Measurements from ENCODE around the gene ENPP3.

The ENPP3 gene

DNA sequence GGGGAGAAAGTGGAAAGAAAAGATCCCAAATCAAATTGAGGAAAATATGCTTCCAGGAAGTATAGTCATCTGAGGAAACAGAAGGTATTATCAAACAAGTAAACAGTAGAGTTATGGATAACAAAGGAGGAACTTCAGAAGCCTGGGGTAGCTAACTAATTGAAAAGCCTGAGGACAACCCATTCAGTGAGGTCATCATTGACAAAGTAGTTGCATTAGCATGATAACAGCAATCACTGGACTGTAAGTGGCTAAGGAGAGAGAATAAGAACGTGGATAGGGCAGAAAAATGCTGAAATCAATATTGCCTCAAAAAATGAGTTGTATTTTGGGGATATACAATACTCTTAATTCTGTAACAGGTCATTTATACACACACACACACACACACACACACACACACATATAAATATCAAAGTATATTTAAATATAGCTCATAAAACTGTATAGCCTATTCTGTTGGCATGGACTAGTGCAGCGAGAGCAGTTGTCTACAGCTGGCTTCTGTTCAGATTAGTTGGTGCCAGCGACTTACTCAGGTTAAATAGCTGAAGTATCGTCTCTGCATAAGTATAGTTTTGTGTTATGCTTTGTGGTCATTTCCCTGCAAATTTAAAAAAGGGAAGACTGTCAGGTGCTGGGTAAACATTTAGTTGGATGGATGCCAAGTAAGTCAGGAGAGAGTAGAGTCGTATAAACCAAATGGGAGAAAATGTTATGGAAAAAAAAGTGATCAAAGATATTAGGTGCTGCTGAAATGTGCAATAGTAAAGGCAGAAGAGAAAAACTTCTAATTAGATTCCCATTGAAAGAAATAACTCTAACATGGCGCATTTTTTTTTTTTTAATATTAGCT, 107.6 kb downstream of the ENPP3 start:
- Histone ChIP-seq H3K36me3 (ENCODE audit: low read length) (peaks cover 14% of the 10 kb centered on the region; the same call in 1 of the 2 replicates), H3K27me3 (ENCODE audit: low read length) (no peaks in the 10 kb centered on the region), H3K27ac (ENCODE audit: low read depth, low read length) (no peak overlapping the region), H3K4me3 (ENCODE audit: insufficient read depth, low read length, poor library complexity, severe bottlenecking) (no peak overlapping the region), H3F3A (ENCODE audit: insufficient read depth) (no peaks in the 10 kb centered on the region; the same call in 1 of the 2 replicates), H2AFZ (ENCODE audit: low read depth, low read length, severe bottlenecking) (no peak overlapping the region), H3K9me2 (replicated peaks; ENCODE audit: insufficient read depth, low read length) (no peaks in the 10 kb centered on the region), H3K79me2 (ENCODE audit: insufficient read depth, low read length) (no peaks in the 10 kb centered on the region), H3K4me2 (ENCODE audit: low read depth, low read length, poor library complexity, severe bottlenecking) (no peak overlapping the region), H4K20me1 (ENCODE audit: low read depth, low read length) (no peaks in the 10 kb centered on the region), H3K9me3 (ENCODE audit: insufficient read depth, low read length) (no peaks in the 10 kb centered on the region), H3K9ac (ENCODE audit: low read length) (no peak overlapping the region)
- TF ChIP-seq EZH2phosphoT487 (conservative IDR thresholded peaks at IDR 0.05; ENCODE audit: low read length): no peak
- TF ChIP-seq, protein P1, sequence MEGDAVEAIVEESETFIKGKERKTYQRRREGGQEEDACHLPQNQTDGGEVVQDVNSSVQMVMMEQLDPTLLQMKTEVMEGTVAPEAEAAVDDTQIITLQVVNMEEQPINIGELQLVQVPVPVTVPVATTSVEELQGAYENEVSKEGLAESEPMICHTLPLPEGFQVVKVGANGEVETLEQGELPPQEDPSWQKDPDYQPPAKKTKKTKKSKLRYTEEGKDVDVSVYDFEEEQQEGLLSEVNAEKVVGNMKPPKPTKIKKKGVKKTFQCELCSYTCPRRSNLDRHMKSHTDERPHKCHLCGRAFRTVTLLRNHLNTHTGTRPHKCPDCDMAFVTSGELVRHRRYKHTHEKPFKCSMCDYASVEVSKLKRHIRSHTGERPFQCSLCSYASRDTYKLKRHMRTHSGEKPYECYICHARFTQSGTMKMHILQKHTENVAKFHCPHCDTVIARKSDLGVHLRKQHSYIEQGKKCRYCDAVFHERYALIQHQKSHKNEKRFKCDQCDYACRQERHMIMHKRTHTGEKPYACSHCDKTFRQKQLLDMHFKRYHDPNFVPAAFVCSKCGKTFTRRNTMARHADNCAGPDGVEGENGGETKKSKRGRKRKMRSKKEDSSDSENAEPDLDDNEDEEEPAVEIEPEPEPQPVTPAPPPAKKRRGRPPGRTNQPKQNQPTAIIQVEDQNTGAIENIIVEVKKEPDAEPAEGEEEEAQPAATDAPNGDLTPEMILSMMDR (IDR thresholded peaks at IDR 0.05; ENCODE audit: insufficient read depth, low read length, poor library complexity, severe bottlenecking): no peak

DNA sequence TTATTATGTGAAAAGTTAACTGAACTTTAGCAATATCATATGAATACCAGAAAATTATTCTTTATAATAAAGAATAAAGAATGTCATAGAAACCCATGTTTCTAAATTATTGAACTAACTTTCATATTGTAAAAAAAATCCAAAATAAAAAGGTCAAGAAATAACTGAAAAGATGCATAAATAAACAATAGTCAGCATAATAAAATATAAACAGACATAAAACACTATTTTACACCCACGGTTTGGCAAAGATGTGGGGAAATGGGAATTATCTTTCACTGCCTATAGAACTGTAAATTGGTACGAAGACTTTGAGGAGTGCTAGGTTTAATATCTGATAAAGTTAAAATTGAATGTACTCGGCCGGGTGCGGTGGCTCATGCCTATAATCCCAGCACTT, 108.4 kb downstream of the ENPP3 start:
- Histone ChIP-seq H3K4me3 (ENCODE audit: insufficient read depth, low read length, poor library complexity, severe bottlenecking) (no peak overlapping the region), H3K27ac (ENCODE audit: low read depth, low read length) (no peak overlapping the region), H3K9me3 (ENCODE audit: insufficient read depth, low read length) (no peaks in the 10 kb centered on the region), H3K4me2 (ENCODE audit: low read depth, low read length, poor library complexity, severe bottlenecking) (no peak overlapping the region), H2AFZ (ENCODE audit: low read depth, low read length, severe bottlenecking) (no peak overlapping the region), H4K20me1 (ENCODE audit: low read depth, low read length) (no peaks in the 10 kb centered on the region), H3K79me2 (ENCODE audit: insufficient read depth, low read length) (no peaks in the 10 kb centered on the region), H3K9me2 (replicated peaks; ENCODE audit: insufficient read depth, low read length) (no peaks in the 10 kb centered on the region), H3K9ac (ENCODE audit: low read length) (no peak overlapping the region), H3K27me3 (ENCODE audit: low read length) (no peaks in the 10 kb centered on the region), H3K36me3 (ENCODE audit: low read length) (peaks cover 9% of the 10 kb centered on the region; the same call in 1 of the 2 replicates), H3F3A (ENCODE audit: insufficient read depth) (no peaks in the 10 kb centered on the region; the same call in 1 of the 2 replicates)
- TF ChIP-seq, protein P1 (IDR thresholded peaks at IDR 0.05; ENCODE audit: insufficient read depth, low read length, poor library complexity, severe bottlenecking): no peak
- TF ChIP-seq EZH2phosphoT487 (conservative IDR thresholded peaks at IDR 0.05; ENCODE audit: low read length): no peak

DNA sequence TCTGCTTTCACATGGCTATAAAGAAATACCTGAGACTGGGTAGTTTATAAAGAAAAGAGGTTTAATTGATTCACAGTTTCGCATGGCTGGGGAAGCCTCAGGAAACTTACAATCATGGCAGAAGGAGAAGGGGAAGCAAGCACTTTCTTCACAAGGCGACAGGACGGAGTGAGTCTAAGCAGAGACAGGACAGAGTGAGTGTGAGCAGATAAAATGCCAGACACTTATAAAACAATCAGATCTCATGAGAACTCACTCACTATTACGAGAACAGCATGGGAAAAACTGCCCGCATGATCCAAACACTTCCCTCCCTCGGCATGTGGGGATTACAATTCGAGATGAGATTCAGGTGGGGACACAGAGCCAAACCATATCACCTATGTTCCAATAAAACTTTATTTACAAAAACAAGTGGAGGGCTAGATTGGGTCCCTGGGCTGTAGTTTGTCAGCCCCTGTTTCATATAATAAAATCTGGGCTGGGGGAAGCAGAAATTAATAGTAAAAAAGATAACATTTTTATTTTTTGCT, 110.8 kb downstream of the ENPP3 start:
- Histone ChIP-seq H3K4me2 (ENCODE audit: low read depth, low read length, poor library complexity, severe bottlenecking) (no peak overlapping the region), H3K79me2 (ENCODE audit: insufficient read depth, low read length) (no peaks in the 10 kb centered on the region), H2AFZ (ENCODE audit: low read depth, low read length, severe bottlenecking) (no peak overlapping the region), H3K36me3 (ENCODE audit: low read length) (peaks cover under 1% of the 10 kb centered on the region; the same call in 1 of the 2 replicates), H3K9ac (ENCODE audit: low read length) (no peak overlapping the region), H3K27me3 (ENCODE audit: low read length) (no peaks in the 10 kb centered on the region), H3K9me3 (ENCODE audit: insufficient read depth, low read length) (no peaks in the 10 kb centered on the region), H3K4me3 (ENCODE audit: insufficient read depth, low read length, poor library complexity, severe bottlenecking) (no peak overlapping the region), H3K9me2 (replicated peaks; ENCODE audit: insufficient read depth, low read length) (no peaks in the 10 kb centered on the region), H4K20me1 (ENCODE audit: low read depth, low read length) (no peaks in the 10 kb centered on the region), H3F3A (ENCODE audit: insufficient read depth) (no peaks in the 10 kb centered on the region; the same call in 1 of the 2 replicates), H3K27ac (ENCODE audit: low read depth, low read length) (no peak overlapping the region)
- TF ChIP-seq, protein P1 (IDR thresholded peaks at IDR 0.05; ENCODE audit: insufficient read depth, low read length, poor library complexity, severe bottlenecking): no peak
- no peak for TF ChIP-seq EZH2phosphoT487 (conservative IDR thresholded peaks at IDR 0.05; ENCODE audit: low read length)
